Measurements from ENCODE around the gene GLCE. TPM values are rescaled to one million over a fixed set of nuclear protein-coding genes. Genes with fewer than 3 reads are reported as not detected.

GLCE gene
- total RNA-seq, 1 experiment from 2014 or later: 12.5 TPM

GRCh38 chr15:69279636-69280035 lies 119.2 kb downstream of the GLCE start (continued):
- TF ChIP-seq ZBTB21 (CRISPR knock-in tag; IDR thresholded peaks at IDR 0.05; ENCODE audit: borderline replicate concordance): no peak
- TF ChIP-seq USF2 (CRISPR knock-in tag; IDR thresholded peaks at IDR 0.05): no peak
- no peak for TF ChIP-seq E2F1 (CRISPR knock-in tag; IDR thresholded peaks at IDR 0.05)
- no peak for TF ChIP-seq USF1 (CRISPR knock-in tag; IDR thresholded peaks at IDR 0.05)
- no peak for TF ChIP-seq RELA (CRISPR knock-in tag; IDR thresholded peaks at IDR 0.05; ENCODE audit: borderline replicate concordance)
- no peak for TF ChIP-seq ERG (CRISPR knock-in tag; IDR thresholded peaks at IDR 0.05)
- no peak for TF ChIP-seq ESRRA (CRISPR knock-in tag; IDR thresholded peaks at IDR 0.05; ENCODE audit: borderline replicate concordance)
- TF ChIP-seq ZNF281 (CRISPR knock-in tag; IDR thresholded peaks at IDR 0.05): no peak
- no peak for TF ChIP-seq OVOL2 (CRISPR knock-in tag; IDR thresholded peaks at IDR 0.05; ENCODE audit: borderline replicate concordance)
- no peak for TF ChIP-seq NFATC4 (CRISPR knock-in tag; IDR thresholded peaks at IDR 0.05)
- no peak for TF ChIP-seq FOXJ3 (CRISPR knock-in tag; IDR thresholded peaks at IDR 0.05; ENCODE audit: borderline replicate concordance)
- TF ChIP-seq ZNF396 (CRISPR knock-in tag; IDR thresholded peaks at IDR 0.05; ENCODE audit: borderline replicate concordance): no peak

- Mint-ChIP-seq H3K27ac (no peak overlapping the region), H3K9me3 (no peaks in the 10 kb centered on the region), H3K36me3 (no peaks in the 10 kb centered on the region), H3K4me1 (peaks cover 6% of the 10 kb centered on the region), H3K4me3 (no peak overlapping the region), H3K27me3 (ENCODE audit: low read depth) (no peaks in the 10 kb centered on the region; the same call in 1 of the 2 replicates)
- no peak for ATAC-seq
- POLR2A ChIA-PET: no interaction called here
- CTCF ChIA-PET: interaction anchor here (1.0 to 2.0 kb wide), 4 partner anchors 22 to 249 kb away, joined by 3 to 9 read pairs (median 4); no protein-coding TSS in a partner anchor
- TF ChIP-seq ZNF263 (CRISPR knock-in tag; IDR thresholded peaks at IDR 0.05; ENCODE audit: low read depth) (no peak), AFF4 (CRISPR knock-in tag; IDR thresholded peaks at IDR 0.05; ENCODE audit: borderline replicate concordance) (no peak), ATF3 (CRISPR knock-in tag; conservative IDR thresholded peaks at IDR 0.05) (no peak)
- no peak for DNase-seq (ENCODE audit: low spot score)
Observed at GRCh38 chr15:69280783-69281182, 120.3 kb downstream of the GLCE start.

Data from WTC11 (cell line).